ENCODE data around the gene UBR4.
"Not testable (repeated sequence)": the region's sequence is repeated elsewhere in the genome, so short reads cannot be mapped to it uniquely, and the experiment has no call there.

The UBR4 gene

DNA sequence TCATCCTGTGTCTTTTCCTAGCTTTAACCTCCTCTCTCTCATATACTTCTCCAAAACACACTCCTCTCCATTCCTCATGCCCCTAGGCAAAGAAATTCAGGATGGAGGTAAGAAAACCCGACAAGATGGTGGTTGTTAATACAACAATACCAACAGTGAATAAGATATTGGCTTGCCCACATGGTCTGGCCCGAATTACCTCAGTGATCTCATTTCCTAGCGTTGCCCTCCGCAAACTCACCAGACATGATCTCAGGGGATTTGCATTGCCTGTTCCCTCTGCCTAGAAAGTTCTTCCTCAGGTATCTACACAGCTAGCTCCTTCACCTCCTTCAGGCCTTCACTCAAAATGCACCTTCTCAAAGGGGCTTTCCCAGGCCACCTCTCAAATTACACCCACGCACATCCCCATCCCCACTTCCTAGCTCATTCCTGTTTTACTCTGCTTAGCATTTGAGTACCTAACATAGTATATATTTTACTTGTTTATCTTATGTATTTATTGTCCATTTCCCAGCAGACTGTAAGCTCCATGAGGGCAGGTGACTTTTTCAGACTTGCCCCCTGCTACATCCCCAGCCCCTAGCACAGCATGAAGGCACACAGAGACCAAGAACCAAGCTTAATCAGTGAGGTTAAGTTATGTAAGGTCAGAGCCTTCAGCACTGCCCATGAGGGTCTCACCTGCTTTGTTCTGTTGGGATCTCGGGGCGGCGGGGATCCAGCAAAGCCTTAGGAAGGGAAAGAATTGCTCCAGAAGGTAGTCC is 10.2 kb upstream of the UBR4 start:
- no peak for DNase-seq (ENCODE audit: low read depth in 4 of 4, low spot score in 1 of 4)

DNA sequence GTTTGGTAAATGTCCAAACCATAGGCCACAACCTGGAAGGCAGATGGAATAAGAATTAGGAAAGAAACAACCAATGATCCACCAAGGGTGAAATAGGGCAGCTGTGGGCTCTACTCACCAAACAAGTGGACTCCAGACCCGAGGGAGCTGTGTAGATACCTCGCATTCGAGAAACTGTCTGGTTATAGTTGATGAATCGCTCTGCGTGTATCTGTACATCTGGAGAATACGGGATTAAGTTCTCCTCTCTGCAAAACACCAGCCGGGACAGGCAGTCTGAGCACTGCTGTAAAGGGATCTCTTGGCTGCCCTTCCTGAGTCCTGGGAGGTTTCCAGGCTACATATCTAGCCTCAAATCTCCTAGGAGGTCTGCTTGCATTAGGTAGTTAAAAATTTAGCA is 9.4 kb upstream of the UBR4 start:
- no peak for DNase-seq (ENCODE audit: low read depth in 4 of 4, low spot score in 1 of 4)

DNA sequence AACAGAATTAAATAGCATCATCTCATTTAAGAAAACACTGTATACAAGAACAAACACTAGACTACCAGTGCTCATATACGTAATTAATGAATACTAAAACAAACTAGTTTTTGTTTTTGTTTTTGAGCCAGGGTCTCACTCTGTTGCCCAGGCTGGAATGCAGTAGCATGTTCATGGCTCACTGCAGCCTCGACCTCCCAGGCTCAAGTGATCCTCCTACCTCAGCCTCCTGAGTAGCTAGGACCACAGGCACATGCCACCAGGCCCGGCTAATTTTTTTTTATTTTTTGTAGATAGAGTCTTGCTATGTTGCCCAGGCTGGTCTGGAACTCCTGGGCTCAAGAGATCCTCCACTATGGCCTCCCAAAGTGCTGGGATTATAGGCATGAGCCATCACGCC is 6.5 kb upstream of the UBR4 start:
- not testable (repeated sequence) for DNase-seq (ENCODE audit: low read depth in 4 of 4, low spot score in 1 of 4)

DNA sequence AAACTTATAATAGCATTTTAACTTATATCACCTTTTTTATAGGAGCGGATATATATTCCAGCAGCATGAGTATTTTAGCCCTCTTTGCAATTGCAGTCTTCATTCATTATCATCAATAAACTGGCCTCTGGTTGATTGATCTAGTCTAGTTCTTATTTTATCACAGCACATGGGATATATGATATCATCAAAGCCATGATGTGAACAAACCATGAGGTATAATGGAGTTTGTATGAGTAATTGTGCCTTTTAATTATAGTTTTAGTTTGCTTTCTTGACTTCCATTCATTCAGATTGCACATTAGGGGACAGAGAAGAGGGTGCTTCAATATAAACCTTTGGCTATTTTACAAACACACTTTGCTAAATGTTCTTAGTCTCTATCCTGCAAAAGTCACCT is 3.5 kb upstream of the UBR4 start:
- no peak for DNase-seq (ENCODE audit: low read depth in 4 of 4, low spot score in 1 of 4)

DNA sequence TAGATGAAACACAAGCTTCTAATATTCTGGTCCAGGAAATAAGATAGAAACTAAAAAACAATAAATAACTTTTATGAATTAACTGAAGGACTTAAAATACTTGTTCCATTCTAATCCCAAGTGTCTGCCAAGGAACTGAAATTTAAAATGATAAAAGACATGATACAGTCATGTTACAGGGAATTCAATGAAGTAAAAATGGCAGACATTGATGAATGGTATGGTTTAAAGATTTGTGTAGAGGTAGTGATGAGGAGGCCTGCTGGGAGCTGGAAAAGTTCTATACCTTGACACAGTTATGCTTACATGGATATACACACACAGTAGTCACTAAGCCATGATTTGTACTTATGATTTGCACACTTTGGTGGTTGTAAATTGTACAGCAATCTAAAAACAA is 2.1 kb upstream of the UBR4 start:
- DNase-seq (ENCODE audit: low read depth in 4 of 4, low spot score in 1 of 4) = no peak

DNA sequence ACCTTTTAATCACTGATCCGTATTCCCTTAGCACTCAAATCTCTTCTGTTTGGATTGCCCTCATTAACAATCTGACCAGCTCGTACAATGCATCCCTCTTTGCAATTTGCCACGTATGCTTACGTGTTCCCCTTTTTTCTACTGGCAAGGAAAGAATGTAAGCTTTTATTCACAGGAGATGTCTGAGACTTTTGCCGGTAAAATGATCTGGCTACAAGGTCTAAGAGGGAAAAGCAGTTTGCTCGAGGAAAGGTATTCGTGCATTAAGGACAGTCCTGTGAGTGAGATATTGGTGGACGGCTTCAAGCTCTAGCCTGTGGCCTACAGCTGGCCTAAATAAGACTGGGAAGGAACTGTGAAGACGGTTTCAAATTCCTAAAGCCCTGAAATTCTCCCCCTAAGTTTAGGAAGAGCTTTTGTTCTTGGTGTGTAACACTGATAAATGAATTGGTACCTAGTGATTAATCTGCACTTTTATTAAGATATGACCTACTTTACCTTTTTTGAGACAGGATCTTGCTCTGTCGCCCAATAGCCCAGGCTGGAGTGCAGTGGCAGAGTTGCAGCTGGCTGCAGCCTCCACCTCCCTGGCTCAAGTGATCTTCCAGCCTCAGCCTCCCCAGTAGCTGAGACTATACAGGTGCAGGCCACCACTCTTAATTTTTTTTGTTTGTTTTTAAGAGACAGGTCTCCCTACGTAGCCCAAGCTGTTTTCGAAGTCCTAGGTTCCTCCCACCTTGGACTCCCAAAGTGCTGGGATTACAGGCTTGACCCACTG is 895 bp upstream of the UBR4 start:
- DNase-seq (ENCODE audit: low read depth in 4 of 4, low spot score in 1 of 4) = no peak

DNA sequence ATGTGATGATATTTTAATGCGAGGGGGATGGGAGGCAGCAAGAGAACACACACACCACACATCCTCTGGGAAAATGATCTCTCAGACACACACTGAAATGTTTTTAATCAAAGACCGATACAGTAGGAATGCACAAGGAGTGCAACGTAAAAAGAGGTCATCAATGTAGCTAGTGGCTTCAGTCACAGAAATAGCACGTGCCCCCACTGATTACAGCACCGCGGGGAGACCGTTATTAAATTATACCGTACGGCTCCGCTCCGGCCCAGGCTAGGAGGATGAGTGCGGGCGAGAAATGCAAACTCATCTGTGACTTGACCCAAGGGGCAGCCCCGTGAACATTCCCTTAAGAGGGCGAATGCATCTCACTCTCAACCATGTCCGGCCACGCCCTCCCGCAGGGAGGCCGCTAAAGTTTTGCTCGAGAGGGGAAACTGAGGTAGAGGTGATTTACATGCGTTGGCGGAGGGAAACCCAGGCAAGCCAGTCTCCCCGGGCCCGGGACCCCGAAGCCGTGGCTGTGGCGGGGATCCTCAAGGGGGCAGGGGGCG is 552 bp downstream of the UBR4 start:
- DNase-seq (ENCODE audit: low read depth in 4 of 4, low spot score in 1 of 4) = peak in 3 of 4 experiments; percentile 31 to 67 (median 51)

DNA sequence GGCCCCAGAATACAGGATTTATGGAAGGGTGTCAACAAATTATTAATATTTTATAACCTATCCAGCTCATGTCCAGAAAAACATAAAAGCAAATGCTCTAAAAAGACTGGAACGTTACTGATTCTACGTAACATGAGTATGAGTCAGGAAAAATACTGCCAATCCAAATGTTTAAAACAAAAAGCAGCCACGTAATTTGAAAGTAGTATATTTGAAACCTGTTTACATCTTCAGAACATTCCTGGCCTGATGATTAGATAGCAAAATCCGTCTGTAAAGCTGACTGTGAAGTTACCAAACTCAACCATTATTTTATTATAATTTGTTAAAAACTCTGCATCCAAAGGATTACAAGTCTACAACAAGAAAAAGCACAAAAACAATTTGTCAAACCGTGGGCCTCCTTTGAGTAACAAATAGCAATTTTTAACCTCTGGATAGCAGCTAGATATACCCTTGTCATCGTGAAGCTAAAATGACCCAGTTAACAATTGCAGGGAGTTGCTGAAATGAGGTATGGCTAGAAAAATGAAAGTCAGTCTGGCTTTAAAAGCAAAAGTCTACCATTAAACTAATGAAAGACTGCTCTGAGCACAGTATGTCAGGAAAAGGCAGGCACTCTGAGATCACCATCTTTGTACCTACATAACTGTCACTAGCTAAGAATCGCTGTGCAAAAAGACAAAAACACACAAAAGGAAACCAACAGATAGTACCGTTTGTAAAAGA is 1.2 kb downstream of the UBR4 start:
- DNase-seq (ENCODE audit: low read depth in 4 of 4, low spot score in 1 of 4) = no peak

DNA sequence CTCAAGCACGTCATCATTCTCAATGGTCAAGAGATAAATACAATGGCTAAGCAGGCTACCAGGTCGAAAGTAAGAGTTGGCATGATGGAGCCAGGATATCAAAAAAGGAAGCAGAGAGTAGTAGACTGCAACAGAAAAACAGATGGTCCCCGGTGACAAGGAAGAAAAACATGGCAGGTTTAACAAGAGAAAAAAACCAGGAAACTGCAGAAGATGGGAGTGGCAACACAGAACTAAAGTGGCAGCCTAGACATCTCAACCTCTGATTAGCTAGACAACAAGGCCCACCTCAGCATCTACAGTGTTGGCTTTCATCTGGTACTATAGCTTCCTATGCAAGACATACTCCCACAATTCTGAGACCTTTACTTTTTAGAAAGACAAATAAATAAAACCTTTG is 3.1 kb downstream of the UBR4 start:
- no peak for DNase-seq (ENCODE audit: low read depth in 4 of 4, low spot score in 1 of 4)

DNA sequence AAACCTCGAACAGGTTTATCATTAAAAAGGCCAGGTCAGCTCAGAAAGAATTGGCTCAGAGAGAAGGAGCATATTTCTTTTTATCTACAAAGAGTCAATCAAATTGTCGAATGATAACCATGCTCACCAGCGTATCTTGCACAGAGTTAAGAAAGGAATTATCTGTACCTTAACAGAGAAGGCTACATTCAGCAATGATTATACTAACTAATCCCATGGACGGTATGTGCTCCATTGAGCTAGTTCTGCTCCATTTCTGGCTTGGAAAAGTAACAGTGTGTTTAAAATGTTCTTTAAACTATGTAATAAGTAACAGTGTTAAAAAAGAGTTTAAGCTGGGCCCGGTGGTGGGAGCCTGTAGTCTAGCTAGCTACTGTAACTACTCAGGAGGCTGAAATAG is 4.2 kb downstream of the UBR4 start:
- DNase-seq (ENCODE audit: low read depth in 4 of 4, low spot score in 1 of 4) = no peak

DNA sequence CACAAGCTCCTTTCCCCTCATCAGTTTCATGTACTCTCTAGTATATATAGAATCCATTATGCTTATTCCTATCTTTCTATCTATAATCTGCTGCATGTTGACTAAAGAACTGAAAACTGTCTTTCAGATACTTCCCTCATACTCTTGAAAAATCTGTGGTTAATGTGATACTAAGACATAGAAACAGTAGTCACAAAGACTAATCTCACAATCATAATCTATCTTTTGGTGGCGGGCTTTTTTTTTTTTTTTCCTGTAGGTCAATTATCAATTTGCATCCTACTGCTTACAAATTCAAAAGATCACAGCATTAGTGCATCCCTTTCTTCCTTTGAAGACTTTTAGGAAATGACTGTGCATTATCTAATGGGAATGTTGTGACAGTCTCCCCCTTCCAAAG is 4.7 kb downstream of the UBR4 start:
- no peak for DNase-seq (ENCODE audit: low read depth in 4 of 4, low spot score in 1 of 4)

DNA sequence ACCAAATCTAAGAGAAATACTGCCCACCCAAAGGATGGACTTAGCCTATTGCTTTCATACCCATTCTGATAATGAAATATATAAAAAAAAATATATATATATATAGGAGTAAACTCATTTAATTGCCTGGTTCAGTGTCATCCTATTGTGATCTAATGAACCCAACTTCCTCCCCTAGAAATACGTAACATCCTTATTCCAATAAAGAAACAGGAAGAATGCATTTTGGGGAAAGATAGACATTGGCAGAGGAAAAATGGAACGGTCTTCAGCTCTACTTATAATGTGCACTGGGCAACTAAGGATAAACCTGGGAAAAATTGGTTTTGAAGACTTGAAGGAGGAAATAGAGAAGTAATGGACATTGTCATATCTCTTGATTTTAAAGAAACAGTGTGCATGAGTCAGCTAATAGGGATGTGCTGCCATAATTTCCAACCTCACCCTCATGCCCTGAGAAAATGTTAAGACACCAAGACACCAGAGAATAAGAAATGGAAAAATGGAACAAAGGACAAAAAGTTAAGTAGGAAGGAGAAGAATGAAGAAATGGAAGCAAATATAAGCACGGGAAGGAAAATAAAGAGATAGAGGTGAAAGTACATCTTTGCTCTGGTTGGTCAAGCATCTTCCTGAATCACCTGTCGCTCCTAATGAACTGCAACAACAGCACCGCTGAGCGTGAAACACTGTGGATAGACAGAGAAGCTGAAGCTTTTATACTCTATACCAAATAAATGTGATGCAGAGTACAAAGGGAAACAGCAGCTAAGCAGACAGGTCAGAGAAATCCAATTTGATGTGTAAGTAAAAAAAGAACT is 5.4 kb downstream of the UBR4 start:
- no peak for DNase-seq (ENCODE audit: low read depth in 4 of 4, low spot score in 1 of 4)

DNA sequence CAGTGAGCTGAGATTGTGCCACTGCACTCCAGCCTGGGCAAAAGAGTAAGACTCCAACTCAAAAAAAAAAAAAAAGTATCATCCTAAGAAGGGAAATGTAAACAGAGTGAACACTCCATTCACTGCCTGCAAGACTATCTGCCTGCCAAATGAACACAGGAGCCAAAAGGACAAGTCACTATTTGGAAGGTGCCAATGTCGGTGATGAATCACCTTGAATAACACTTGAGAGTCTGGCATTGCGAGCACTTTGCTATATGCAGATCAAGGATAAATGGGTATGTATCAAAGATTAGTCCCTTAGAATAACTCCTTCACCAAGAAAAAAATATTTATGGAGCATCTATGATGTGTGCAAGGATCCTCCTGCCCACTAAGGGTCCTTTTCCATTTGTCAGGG is 6.6 kb downstream of the UBR4 start:
- DNase-seq (ENCODE audit: low read depth in 4 of 4, low spot score in 1 of 4) = no peak

DNA sequence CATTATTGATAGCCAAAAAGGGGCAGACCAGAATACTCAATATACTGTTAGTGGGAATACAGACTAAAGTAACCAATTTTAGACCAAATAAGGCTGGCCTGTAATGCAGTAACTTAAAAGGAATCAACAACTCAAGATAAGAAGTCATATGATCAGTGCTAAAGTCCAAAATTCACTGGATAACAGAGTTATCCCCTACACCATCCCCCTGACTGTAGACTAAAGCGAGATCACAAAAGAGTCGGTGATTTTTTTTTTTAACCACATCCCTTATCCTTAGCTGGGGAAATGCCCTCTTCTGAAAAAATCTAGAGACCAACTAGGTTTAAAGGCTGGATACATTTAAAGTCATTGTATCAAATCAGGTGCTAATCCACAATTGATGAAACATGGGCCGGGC is 7.7 kb downstream of the UBR4 start:
- DNase-seq (ENCODE audit: low read depth in 4 of 4, low spot score in 1 of 4) = no peak

DNA sequence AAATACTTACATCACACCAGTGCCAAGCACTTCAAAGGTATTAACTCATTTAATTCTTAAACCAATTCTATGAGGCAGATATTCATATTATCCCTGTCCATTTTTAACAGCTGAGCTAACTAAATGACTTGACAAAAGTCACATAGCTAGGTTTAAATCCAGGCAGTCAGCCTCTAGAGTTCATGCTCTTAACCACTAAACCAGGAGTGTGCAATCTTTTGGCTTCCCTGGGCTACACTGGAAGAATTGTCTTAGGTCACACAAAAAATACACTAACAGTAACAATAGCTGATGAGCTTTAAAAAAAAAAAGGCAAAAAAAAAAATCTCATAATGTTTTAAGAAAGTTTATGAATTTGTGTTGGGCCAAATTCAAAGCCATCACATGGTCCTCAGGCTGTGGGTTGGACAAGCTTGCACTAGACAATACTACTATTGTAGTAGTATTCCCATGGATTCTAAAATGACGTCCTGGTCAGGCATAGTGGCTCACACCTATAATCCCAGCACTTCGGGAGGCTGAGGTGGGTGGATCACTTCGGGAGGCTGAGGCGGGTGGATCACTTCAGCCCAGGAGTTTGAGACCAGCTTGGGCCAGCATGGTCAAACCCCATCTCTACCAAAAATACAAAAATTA is 10.0 kb downstream of the UBR4 start:
- DNase-seq (ENCODE audit: low read depth in 4 of 4, low spot score in 1 of 4) = no peak

DNA sequence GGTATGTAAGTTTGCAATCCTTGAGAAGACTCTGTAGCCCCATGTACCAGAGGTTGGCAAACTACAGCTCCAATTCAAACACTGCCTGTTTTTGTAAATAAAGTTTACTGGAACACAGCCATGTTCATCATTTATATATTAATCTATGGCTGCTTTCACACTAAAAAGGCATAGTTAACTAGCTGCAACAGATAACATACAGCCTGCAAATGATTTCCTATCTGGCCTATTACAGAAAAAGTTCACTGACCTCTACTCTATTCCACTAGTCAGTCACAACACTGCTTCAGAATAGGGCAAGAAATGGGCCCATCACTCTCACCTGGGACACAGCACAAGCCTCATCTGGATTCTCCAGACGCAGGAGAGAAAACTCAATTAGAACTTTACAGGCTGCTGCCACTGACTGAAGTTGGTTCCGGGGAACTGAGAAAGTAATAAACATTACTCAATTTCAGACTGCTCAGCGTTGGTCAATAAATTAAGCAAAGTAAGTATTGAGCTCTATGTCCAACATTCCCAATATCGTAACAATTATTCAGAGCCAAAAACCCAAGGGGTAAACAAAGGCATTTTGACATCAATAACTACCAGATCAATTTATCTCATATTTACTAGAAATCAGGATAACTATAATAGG is 10.6 kb downstream of the UBR4 start:
- DNase-seq (ENCODE audit: low read depth in 4 of 4, low spot score in 1 of 4) = no peak

DNA sequence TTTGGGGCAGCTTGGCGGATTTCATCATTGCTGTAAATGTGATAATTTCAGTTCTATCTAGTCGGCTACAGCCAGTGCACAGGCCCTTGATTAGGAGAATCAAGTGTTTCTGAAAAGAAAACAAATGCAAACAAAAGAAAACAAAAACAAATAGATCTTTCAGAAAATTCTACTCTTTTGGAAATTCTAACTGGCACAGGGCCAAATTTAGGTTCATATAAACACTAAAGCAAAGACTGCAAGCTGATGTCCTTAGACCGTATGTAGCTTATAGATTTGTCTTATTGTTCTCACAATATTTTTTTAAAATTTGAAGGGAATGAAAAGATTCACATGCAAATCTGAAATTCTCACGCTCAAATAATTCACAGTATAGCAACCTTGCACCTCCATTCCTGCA is 11.2 kb downstream of the UBR4 start:
- DNase-seq (ENCODE audit: low read depth in 4 of 4, low spot score in 1 of 4) = no peak

DNA sequence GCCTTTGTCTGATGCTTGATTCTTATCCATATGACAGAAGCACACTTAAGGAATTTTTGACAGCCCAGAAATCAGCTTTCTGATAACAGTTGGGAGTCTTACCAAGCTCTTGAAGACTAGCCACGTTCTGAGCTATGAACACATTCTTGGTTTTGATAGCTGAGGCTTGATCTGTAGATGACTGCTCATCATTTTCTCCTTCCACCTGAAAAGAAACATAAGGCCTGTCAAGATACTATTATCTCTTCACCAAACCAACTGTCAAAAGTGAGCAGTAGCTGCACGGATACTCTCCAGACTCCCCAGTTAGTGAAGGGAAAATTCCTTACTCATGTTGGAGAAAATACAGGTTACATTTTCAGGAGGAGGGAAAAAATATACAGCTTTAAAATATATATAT is 12.2 kb downstream of the UBR4 start:
- DNase-seq (ENCODE audit: low read depth in 4 of 4, low spot score in 1 of 4) = no peak

DNA sequence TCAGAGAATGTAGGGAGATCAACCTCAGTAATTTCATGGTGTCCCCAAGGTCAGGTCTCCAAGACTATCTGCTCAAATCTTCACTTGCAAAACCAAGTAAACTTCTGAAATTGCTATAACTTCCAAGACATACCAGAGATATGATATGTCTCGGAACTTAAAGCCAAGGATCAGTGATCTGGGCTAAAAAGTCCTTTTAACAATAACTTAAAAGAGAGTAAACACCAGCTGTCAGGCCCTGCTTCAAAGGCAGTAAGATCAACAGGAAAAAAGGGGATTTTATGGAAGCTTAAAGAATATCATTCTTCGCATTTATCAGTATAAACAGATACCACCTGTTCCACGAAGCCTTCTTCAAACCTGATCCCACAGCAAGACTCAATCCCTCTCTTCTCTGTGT is 13.7 kb downstream of the UBR4 start:
- no peak for DNase-seq (ENCODE audit: low read depth in 4 of 4, low spot score in 1 of 4)

DNA sequence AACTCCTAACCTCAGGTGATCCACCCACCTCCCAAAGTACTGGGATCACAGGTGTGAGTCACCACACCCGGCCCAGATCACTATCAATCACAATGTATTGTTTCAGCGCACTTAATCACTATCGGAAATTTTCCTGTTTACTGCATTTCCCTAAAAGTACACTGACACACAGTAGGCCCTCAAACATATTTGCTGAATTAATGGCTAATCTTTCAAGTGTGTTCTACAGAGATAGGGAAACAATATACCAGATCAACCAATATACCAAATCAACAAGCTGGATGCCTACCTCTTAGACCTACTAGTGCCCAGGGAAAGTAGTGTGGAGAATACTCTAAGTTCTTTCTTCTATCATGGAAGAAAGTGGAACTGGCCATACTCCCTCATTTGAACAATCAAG is 17.1 kb downstream of the UBR4 start:
- DNase-seq (ENCODE audit: low read depth in 4 of 4, low spot score in 1 of 4) = no peak

Measured in stimulated activated CD4-positive, alpha-beta T cell treated with anti-CD3 and anti-CD28 coated beads, Interleukin-1b, Interleukin-23, amount 100 ng/mL, for 24 hours (primary cell).